Myocyte (in vitro differentiated cells): Measurements from ENCODE around the gene TYRO3. TPM values are rescaled to one million over a fixed set of nuclear protein-coding genes. Genes with fewer than 3 reads are reported as not detected.
"Not testable (repeated sequence)": the region's sequence is repeated elsewhere in the genome, so short reads cannot be mapped to it uniquely, and the experiment has no call there.

Experiments
- DNase-seq: peaks from one replicate; pipeline ENCODE4 v3.0.0-alpha.2; 2012; ENCODE audit warnings: low read depth
- total RNA-seq: library from RNA; depleted of rRNA; stranded (reverse); fragments of >200 nt; gene quantifications from 2 replicates; pipeline ENCODE4 v1.2.3, GENCODE V29; 2014

The TYRO3 gene
- total RNA-seq, 1 donor from 2014 or later: 9.6 TPM

GRCh38 chr15:41572866-41573265, 13.9 kb downstream of the TYRO3 start:
- no peak for DNase-seq

- no peak for DNase-seq
Observed at GRCh38 chr15:41573396-41573795, 14.4 kb downstream of the TYRO3 start.

- no peak for DNase-seq
Observed at GRCh38 chr15:41574158-41574557, 15.1 kb downstream of the TYRO3 start.

- no peak for DNase-seq
Observed at GRCh38 chr15:41575282-41575681, 16.3 kb downstream of the TYRO3 start.

- DNase-seq: peak; percentile 98
Observed at GRCh38 chr15:41577863-41578735, 19.1 kb downstream of the TYRO3 start.

GRCh38 chr15:41578736-41579383, 19.8 kb downstream of the TYRO3 start:
- peak; percentile 84 for DNase-seq

- no peak for DNase-seq
Observed at GRCh38 chr15:41581110-41581509, 22.1 kb downstream of the TYRO3 start.

GRCh38 chr15:41583795-41584194, 24.8 kb downstream of the TYRO3 start:
- DNase-seq: no peak

- DNase-seq: no peak
Observed at GRCh38 chr15:41584636-41585126, 25.7 kb downstream of the TYRO3 start.

GRCh38 chr15:41585127-41586047, 26.4 kb downstream of the TYRO3 start:
- DNase-seq: peak; percentile 56

- DNase-seq: not testable (repeated sequence)
Observed at GRCh38 chr15:41586531-41587282, 27.7 kb downstream of the TYRO3 start.

GRCh38 chr15:41589018-41589417, 30.0 kb downstream of the TYRO3 start:
- DNase-seq: not testable (repeated sequence)

GRCh38 chr15:41589571-41589970, 30.6 kb downstream of the TYRO3 start:
- DNase-seq: not testable (repeated sequence)

GRCh38 chr15:41591217-41591616, 32.2 kb downstream of the TYRO3 start:
- not testable (repeated sequence) for DNase-seq

- not testable (repeated sequence) for DNase-seq
Observed at GRCh38 chr15:41592718-41593117, 33.7 kb downstream of the TYRO3 start.

GRCh38 chr15:41594801-41595746, 36.1 kb downstream of the TYRO3 start:
- no peak for DNase-seq

- DNase-seq: no peak
Observed at GRCh38 chr15:41596972-41597371, 38.0 kb downstream of the TYRO3 start.

- no peak for DNase-seq
Observed at GRCh38 chr15:41597787-41598186, 38.8 kb downstream of the TYRO3 start.

GRCh38 chr15:41599061-41599460, 40.0 kb downstream of the TYRO3 start:
- DNase-seq: no peak
